IPS-NIHi7 (cell line): ENCODE results near the gene EVX1.

Source experiments
- DNase-seq: peaks from one replicate; pipeline ENCODE4 v3.0.0; 2012; ENCODE audit warnings: mixed read lengths; ENCODE audit errors: extremely low spot score

The EVX1 gene

GRCh38 chr7:27249724-27250556, 7.3 kb downstream of the EVX1 start:
- no peak for DNase-seq

- no peak for DNase-seq
These were observed 8.0 kb downstream of the EVX1 start for GRCh38 chr7:27250557-27251070.

GRCh38 chr7:27251136-27251651, 8.6 kb downstream of the EVX1 start:
- no peak for DNase-seq

GRCh38 chr7:27251652-27252590, 9.3 kb downstream of the EVX1 start:
- DNase-seq: no peak

- DNase-seq: no peak
These were observed 12.0 kb downstream of the EVX1 start for GRCh38 chr7:27254625-27255024.

GRCh38 chr7:27260211-27260610, 17.6 kb downstream of the EVX1 start:
- no peak for DNase-seq

GRCh38 chr7:27262121-27262520, 19.5 kb downstream of the EVX1 start:
- DNase-seq: no peak

- DNase-seq: no peak
These were observed 21.2 kb downstream of the EVX1 start for GRCh38 chr7:27263781-27264180.

GRCh38 chr7:27269455-27269854, 26.9 kb downstream of the EVX1 start:
- peak; percentile 45 for DNase-seq

GRCh38 chr7:27271384-27271783, 28.8 kb downstream of the EVX1 start:
- DNase-seq: no peak

GRCh38 chr7:27277628-27278027, 35.0 kb downstream of the EVX1 start:
- DNase-seq: peak; percentile 32

- DNase-seq: no peak
These were observed 41.0 kb downstream of the EVX1 start for GRCh38 chr7:27283558-27283957.

- no peak for DNase-seq
These were observed 52.6 kb downstream of the EVX1 start for GRCh38 chr7:27295236-27295635.

- DNase-seq: no peak
These were observed 54.8 kb downstream of the EVX1 start for GRCh38 chr7:27297356-27297755.
